GM19238 (cell line): ENCODE results near the gene SMIM17.
A peak's percentile ranks its signal among the peaks of the same experiment; 100 is the strongest.

Source experiments
- DNase-seq: peaks from one replicate; pipeline ENCODE4 v3.0.0; 2011; ENCODE audit warnings: low spot score; ENCODE audit not compliant: insufficient read length

The SMIM17 gene

GRCh38 chr19:56642711-56643459 is at the start of gene SMIM17:
Gene SMIM17, plus strand, starts transcription at chr19:56643159. Its CDS starts 2,509 bp downstream, at chr19:56645668.
- no peak for DNase-seq

GRCh38 chr19:56594446-56594782 is 48.5 kb upstream of the SMIM17 start:
- no peak for DNase-seq

GRCh38 chr19:56594783-56595547 is 48.0 kb upstream of the SMIM17 start, which contains the start of gene ZNF71:
Gene ZNF71, plus strand, starts transcription at chr19:56595302. Its CDS starts 6,257 bp downstream, at chr19:56601559.
- peak; percentile 92 for DNase-seq

GRCh38 chr19:56595548-56595899 is 47.4 kb upstream of the SMIM17 start:
- no peak for DNase-seq

GRCh38 chr19:56596676-56597075 is 46.3 kb upstream of the SMIM17 start:
- no peak for DNase-seq

- DNase-seq = no peak
Observed at GRCh38 chr19:56597696-56598095, 45.3 kb upstream of the SMIM17 start.

- DNase-seq = no peak
Observed at GRCh38 chr19:56601375-56601774, 41.6 kb upstream of the SMIM17 start.

- DNase-seq = no peak
Observed at GRCh38 chr19:56603829-56604228, 39.1 kb upstream of the SMIM17 start.

- no peak for DNase-seq
Observed at GRCh38 chr19:56608274-56608964, 34.5 kb upstream of the SMIM17 start.

- no peak for DNase-seq
Observed at GRCh38 chr19:56611288-56611687, 31.7 kb upstream of the SMIM17 start.

- DNase-seq = no peak
Observed at GRCh38 chr19:56612737-56613136, 30.2 kb upstream of the SMIM17 start.

- no peak for DNase-seq
Observed at GRCh38 chr19:56613639-56614038, 29.3 kb upstream of the SMIM17 start.

- DNase-seq = no peak
Observed at GRCh38 chr19:56617531-56617930, 25.4 kb upstream of the SMIM17 start.

GRCh38 chr19:56619121-56619520 is 23.8 kb upstream of the SMIM17 start:
- DNase-seq = no peak

GRCh38 chr19:56622374-56622773 is 20.6 kb upstream of the SMIM17 start:
- no peak for DNase-seq

- no peak for DNase-seq
Observed at GRCh38 chr19:56623006-56623405, 20.0 kb upstream of the SMIM17 start.

- DNase-seq = no peak
Observed at GRCh38 chr19:56625708-56626107, 17.3 kb upstream of the SMIM17 start.

GRCh38 chr19:56633021-56633420 is 9.9 kb upstream of the SMIM17 start:
- DNase-seq = no peak

- no peak for DNase-seq
Observed at GRCh38 chr19:56637976-56638555, 4.9 kb upstream of the SMIM17 start.

- DNase-seq = no peak
Observed at GRCh38 chr19:56639217-56639616, 3.7 kb upstream of the SMIM17 start.

GRCh38 chr19:56643460-56643955 is 549 bp downstream of the SMIM17 start:
- DNase-seq = no peak

GRCh38 chr19:56654151-56654550 is 11.2 kb downstream of the SMIM17 start:
- no peak for DNase-seq
